CD4-positive, alpha-beta T cell treated with Interleukin-17A for 1 hour (primary cell): ENCODE data around the gene TENM4.
"Not testable (repeated sequence)": the region's sequence is repeated elsewhere in the genome, so short reads cannot be mapped to it uniquely, and the experiment has no call there.

Source experiments
- DNase-seq: peaks from one replicate; pipeline ENCODE4 v3.0.0-alpha.2; 2020

Gene TENM4

DNA sequence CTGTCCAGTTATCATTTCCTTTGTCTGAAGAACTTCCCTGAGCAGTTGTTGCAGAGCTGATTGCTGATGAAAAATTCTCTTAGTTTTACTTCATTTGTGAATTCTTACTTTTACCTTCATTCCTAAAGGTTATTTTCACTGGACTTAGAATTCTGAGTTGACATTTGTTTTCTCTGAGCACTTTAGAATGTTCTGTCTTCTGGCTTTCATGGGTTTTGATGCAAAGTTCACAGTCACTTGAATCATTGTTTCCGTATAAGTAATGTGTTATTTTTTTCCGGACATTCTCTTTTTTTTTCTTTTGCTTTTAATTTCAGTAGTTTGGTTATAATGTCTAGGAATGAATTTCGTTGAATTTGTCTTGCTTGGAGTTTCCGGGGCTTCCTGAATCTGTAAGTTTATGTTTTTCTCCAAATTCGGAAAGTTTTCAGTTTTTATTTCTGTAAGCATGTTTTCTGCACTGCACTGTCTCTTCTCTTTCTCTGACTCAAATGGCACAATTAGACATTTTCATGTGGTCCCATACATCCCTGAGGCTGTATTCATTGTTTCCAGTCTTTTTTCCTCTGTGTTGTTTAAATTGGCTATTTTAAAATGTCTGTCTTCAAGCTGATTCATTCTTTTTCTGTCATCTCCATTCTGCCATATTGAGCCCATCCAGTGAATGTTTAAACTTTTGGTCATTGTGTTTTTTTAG, 797.7 kb downstream of the TENM4 start:
- no peak for DNase-seq

- DNase-seq, result no peak
Measured at GRCh38 chr11:78641541-78641940, 799.3 kb downstream of the TENM4 start.

- no peak for DNase-seq
Measured at GRCh38 chr11:78638704-78639380, 802.0 kb downstream of the TENM4 start.

DNA sequence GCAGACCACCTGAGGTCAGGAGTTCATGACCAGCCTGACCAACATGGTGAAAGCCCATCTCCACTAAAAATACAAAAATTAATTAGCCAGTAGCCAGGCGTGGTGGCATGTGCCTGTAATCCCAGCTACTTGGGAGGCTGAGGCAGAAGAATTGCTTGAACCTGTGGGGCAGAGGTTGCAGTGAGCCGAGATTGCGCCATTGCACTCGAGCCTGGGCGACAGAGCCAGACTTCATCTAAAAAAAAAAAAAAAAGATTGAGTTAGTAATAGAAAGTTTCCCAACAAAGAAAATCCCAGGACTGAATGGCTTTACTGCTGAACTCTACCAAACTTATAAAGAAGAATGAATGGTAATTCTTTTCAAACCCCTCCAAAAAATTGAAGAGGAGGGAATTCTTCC, 803.3 kb downstream of the TENM4 start:
- not testable (repeated sequence) for DNase-seq

- no peak for DNase-seq
Measured at GRCh38 chr11:78635814-78636506, 804.9 kb downstream of the TENM4 start.

DNA sequence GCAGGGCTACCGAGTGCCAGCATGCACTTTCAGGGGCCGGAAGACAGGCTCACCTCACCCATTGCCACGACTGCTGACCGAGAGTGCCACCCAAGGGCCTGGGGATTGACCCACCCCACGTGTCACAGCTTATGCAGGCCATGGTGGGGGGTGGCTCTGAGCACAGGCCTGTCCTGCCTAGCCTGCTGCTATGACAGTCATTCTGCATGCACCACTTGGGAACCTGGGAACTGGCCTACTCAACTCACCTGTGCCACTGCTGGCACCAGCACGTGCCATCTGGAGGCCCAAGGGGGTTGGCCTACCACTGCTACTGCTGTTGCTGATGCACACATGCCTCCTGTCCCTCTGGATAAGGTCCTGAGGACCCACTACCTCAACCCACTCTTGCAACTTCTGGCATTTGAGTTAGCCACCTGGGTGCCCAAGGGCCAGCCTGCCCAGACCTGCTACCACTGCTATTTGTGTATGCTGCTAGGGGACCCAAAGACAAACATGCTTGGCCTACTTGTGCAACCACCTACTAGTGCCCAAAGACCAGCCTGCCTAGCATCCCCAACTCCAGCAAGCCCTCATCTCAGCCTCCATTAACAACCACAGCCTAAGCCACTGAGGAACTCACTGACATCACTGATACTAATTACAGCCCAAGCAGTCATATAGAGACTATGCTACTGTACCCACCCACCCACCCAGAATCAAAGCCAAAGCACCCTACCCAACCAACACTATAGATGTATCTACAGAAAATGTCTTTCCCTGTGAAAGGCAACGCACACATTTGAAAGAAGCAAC, 807.1 kb downstream of the TENM4 start:
- no peak for DNase-seq

DNA sequence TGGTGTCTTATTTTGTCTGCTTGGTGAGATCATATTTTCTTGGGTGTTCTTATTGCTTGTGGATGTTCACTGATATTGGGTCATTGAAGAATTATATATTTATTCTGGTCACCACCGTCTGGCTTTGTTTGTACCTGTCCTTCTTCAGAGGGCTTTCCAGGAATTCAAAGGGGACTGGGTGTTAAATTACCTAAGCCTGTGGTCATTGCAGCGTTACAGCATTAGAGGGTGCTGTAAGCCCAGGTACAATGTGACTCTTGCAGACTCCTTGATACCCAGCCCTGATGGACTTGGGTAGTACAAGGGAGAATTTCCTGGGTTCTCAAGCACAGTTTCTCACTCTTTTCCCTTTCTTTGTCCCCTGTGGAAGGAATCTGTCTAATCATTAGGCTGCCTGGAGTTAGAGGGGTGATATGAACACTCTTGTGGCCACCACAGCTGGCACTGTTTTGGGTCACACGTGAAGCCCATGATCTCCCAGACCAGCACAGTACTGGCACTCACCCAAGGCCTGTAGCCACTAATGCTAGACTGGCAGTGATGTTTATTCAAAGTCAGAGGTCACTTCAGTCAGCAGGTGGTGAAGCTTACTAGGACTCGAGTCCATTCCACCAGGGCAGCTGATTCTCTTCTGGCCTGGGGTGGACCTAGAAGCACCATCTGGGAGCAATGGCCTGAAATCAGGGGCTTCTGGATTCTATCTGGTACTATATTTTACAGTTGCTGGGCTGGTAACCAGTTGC, 810.1 kb downstream of the TENM4 start:
- no peak for DNase-seq

GRCh38 chr11:78630155-78630554, 810.7 kb downstream of the TENM4 start:
- DNase-seq, result no peak

GRCh38 chr11:78622666-78623065, 818.2 kb downstream of the TENM4 start:
- no peak for DNase-seq

DNA sequence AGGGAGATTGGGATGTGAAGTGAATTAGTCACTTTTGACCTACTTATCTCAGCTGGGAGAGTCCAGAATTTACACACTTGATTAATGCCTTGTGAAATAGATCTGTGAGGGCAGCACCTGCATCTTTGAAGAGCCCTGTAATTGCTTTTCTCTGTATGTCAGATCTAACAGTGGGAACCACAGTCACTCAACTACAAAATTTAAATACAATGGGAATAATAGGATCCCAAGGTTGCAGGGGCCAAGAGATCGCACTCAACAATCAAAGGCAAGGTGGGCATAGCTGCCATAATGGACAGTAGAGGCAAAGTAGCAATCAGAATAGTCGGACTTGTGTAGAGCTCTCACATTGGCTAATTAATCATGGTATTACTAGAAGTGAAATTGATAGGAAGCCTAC, 820.7 kb downstream of the TENM4 start:
- no peak for DNase-seq

GRCh38 chr11:78615724-78616123, 825.1 kb downstream of the TENM4 start:
- no peak for DNase-seq

DNA sequence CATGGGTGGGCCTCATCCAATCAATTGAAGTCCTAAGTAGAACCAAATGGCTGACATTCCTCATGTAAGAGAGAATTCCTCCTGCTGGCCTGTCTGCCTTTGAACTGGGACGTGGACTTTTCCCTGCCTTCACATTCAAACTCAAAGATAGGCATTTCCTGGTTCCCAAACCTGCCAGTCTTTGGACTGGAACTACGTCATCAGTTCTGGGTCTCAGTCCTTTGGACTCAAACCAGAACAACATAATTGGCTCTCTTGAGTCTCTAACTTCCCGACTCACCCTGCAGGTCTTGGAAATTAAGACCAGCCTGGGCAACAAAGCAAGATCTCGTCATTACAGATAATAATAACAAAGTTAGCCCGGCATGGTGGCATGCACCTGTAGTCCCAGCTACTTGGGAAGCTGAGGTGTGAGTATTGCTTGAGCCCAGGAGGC, 827.4 kb downstream of the TENM4 start:
- DNase-seq, result no peak

- DNase-seq, result no peak
Measured at GRCh38 chr11:78612721-78613377, 828.0 kb downstream of the TENM4 start.

DNA sequence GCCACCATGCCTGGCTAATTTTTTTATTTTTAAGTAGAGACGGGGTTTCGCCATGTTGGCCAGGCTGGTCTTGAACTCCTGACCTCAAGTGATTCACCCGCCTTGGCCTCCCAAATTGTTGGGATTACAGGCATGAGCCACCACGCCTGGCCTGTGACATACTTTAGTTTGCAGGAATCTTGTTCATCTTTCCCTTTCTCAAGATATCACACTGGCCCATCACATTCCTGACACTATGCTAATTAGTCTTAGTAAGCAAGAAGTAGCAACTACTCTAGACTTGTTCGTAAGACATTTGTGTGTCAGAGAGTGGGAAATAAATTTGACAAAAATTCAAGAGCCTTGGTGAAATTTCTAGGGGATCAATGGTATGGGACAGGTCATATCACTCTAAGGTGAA, 831.5 kb downstream of the TENM4 start:
- not testable (repeated sequence) for DNase-seq

GRCh38 chr11:78607696-78608095, 833.1 kb downstream of the TENM4 start:
- DNase-seq, result no peak

GRCh38 chr11:78606667-78607066, 834.2 kb downstream of the TENM4 start:
- no peak for DNase-seq

GRCh38 chr11:78605296-78605695, 835.5 kb downstream of the TENM4 start:
- DNase-seq, result no peak

GRCh38 chr11:78603792-78604191, 837.0 kb downstream of the TENM4 start:
- DNase-seq, result no peak
